HepG2 (cell line): ENCODE data around the gene ZC3H4. TPM values are rescaled to one million over a fixed set of nuclear protein-coding genes. Genes with fewer than 3 reads are reported as not detected.
A peak's percentile ranks its signal among the peaks of the same experiment; 100 is the strongest.

ENCODE experiments used
- GATA4 ChIP-seq: sonication (generic); IDR thresholded peaks from 2 replicates; pipeline ENCODE4 v1.6.1; 2016; ENCODE audit warnings: antibody characterized with exemption, low read depth, borderline replicate concordance
- HDAC1 ChIP-seq: sonication (generic); formaldehyde crosslinking; IDR thresholded peaks from 2 replicates; pipeline ENCODE4 v1.5.1; 2020; ENCODE audit warnings: mild to moderate bottlenecking, missing genetic modification reagents
- HMG20B ChIP-seq: conservative IDR thresholded peaks from 2 replicates; pipeline ENCODE4 v1.6.1; 2016; ENCODE audit warnings: missing genetic modification reagents, missing compliant biosample characterization
- JARID2 ChIP-seq: sonication (generic); formaldehyde crosslinking; IDR thresholded peaks from 2 replicates; pipeline ENCODE4 v1.8.1; 2023; ENCODE audit warnings: missing genetic modification reagents, inconsistent platforms; ENCODE audit not compliant: insufficient replicate concordance
- JUND ChIP-seq: sonication (generic); formaldehyde crosslinking; IDR thresholded peaks from 2 replicates; pipeline ENCODE4 v1.8.0; 2022; ENCODE audit warnings: mild to moderate bottlenecking, missing genetic modification reagents
- MIER3 ChIP-seq: IDR thresholded peaks from 2 replicates; pipeline ENCODE4 v1.6.1; 2016; ENCODE audit warnings: missing compliant biosample characterization, borderline replicate concordance
- MTF1 ChIP-seq: sonication (generic); formaldehyde crosslinking; IDR thresholded peaks from 2 replicates; pipeline ENCODE4 v1.5.0; 2020; ENCODE audit warnings: missing genetic modification reagents
- NFE2L2 ChIP-seq: fragments of 150-350 bp; IDR thresholded peaks from 2 replicates; pipeline ENCODE4 v1.6.1; 2014; ENCODE audit warnings: low read length
- PAF1 ChIP-seq: IDR thresholded peaks from 2 replicates; pipeline ENCODE4 v1.6.1; 2016; ENCODE audit warnings: missing genetic modification reagents, missing compliant biosample characterization
- PHF20 ChIP-seq: sonication (generic); formaldehyde crosslinking; IDR thresholded peaks from 2 replicates; pipeline ENCODE4 v1.5.0; 2020; ENCODE audit warnings: mild to moderate bottlenecking, missing genetic modification reagents
- RBM22 ChIP-seq: fragments of 200-400 bp; formaldehyde crosslinking; optimal IDR thresholded peaks from 2 replicates; pipeline ENCODE3; 2017; ENCODE audit warnings: mild to moderate bottlenecking, low read length, moderate library complexity
- SALL2 ChIP-seq: sonication (generic); formaldehyde crosslinking; IDR thresholded peaks from 2 replicates; pipeline ENCODE4 v1.8.1; 2023; ENCODE audit warnings: mild to moderate bottlenecking, missing genetic modification reagents, inconsistent platforms
- TAF1 ChIP-seq: sonication (generic); formaldehyde crosslinking; IDR thresholded peaks from 2 replicates; pipeline ENCODE4 v1.4.0; 2020; ENCODE audit warnings: missing genetic modification reagents
- ZBTB21 ChIP-seq: sonication (generic); formaldehyde crosslinking; IDR thresholded peaks from 2 replicates; pipeline ENCODE4 v1.4.0; 2020; ENCODE audit warnings: missing genetic modification reagents
- ZFP36L1 ChIP-seq: sonication (generic); formaldehyde crosslinking; IDR thresholded peaks from 2 replicates; pipeline ENCODE4 v1.8.0; 2022; ENCODE audit warnings: mild to moderate bottlenecking, missing genetic modification reagents, moderate library complexity
- ZIK1 ChIP-seq: sonication (generic); formaldehyde crosslinking; IDR thresholded peaks from 2 replicates; pipeline ENCODE4 v1.5.0; 2020; ENCODE audit warnings: mild to moderate bottlenecking, low read depth, missing genetic modification reagents, borderline replicate concordance
- ZKSCAN1 ChIP-seq: fragments of 150-350 bp; IDR thresholded peaks from 2 replicates; pipeline ENCODE4 v1.6.1; 2014; ENCODE audit warnings: low read length
- ZKSCAN5 ChIP-seq: sonication (generic); formaldehyde crosslinking; IDR thresholded peaks from 2 replicates; pipeline ENCODE4 v1.5.1; 2020; ENCODE audit warnings: mild to moderate bottlenecking, missing genetic modification reagents
- ZNF232 ChIP-seq: sonication (generic); formaldehyde crosslinking; IDR thresholded peaks from 2 replicates; pipeline ENCODE4 v1.4.0; 2020; ENCODE audit warnings: missing genetic modification reagents, borderline replicate concordance
- ZNF296 ChIP-seq: sonication (generic); formaldehyde crosslinking; conservative IDR thresholded peaks from 2 replicates; pipeline ENCODE4 v1.5.0; 2020; ENCODE audit warnings: mild to moderate bottlenecking, missing genetic modification reagents
- ZNF484 ChIP-seq: sonication (generic); formaldehyde crosslinking; IDR thresholded peaks from 2 replicates; pipeline ENCODE4 v1.5.1; 2020; ENCODE audit warnings: mild to moderate bottlenecking, low read depth, missing genetic modification reagents, borderline replicate concordance
- ZNF572 ChIP-seq: sonication (generic); formaldehyde crosslinking; IDR thresholded peaks from 2 replicates; pipeline ENCODE4 v1.5.1; 2020; ENCODE audit warnings: mild to moderate bottlenecking, missing genetic modification reagents
- ZNF766 ChIP-seq: sonication (generic); formaldehyde crosslinking; IDR thresholded peaks from 2 replicates; pipeline ENCODE4 v1.5.0; 2020; ENCODE audit warnings: missing genetic modification reagents, borderline replicate concordance
- ZNF883 ChIP-seq: sonication (generic); formaldehyde crosslinking; IDR thresholded peaks from 2 replicates; pipeline ENCODE4 v1.5.1; 2020; ENCODE audit warnings: mild to moderate bottlenecking, missing genetic modification reagents; ENCODE audit errors: not compliant biosample characterization
- ZSCAN21 ChIP-seq: sonication (generic); formaldehyde crosslinking; IDR thresholded peaks from 2 replicates; pipeline ENCODE4 v1.8.0; 2022; ENCODE audit warnings: mild to moderate bottlenecking, missing genetic modification reagents, moderate library complexity, borderline replicate concordance
- ZUFSP ChIP-seq: sonication (generic); formaldehyde crosslinking; IDR thresholded peaks from 2 replicates; pipeline ENCODE4 v1.9.0; 2021; ENCODE audit warnings: missing genetic modification reagents, mild to moderate bottlenecking, borderline replicate concordance
- polyA plus RNA-seq, 8 experiments: library from polyadenylated mRNA; depleted of rRNA in 3 of 8; stranded (reverse) in 7 of 8; unstranded in 1 of 8; fragments of >200 nt; fragmentation: Illumina TruSeq in 4 of 8; extraction: Trizol in 4 of 8; gene quantifications; 2 replicates each; pipeline versions ENCODE4 v1.2.1 to v1.2.3, GENCODE V29; 2011 to 2016; ENCODE audit warnings: low read depth in 4 of 8, missing spikeins in 1 of 8, mixed read lengths in 1 of 8; ENCODE audit not compliant: insufficient read depth in 1 of 8
- total RNA-seq, 5 experiments: library from RNA; depleted of rRNA; stranded (reverse); fragments of >200 nt; fragmentation: Illumina TruSeq; extraction: Trizol; gene quantifications; 2 replicates each; pipeline ENCODE4 v1.2.3, GENCODE V29; 2016; ENCODE audit warnings: low read depth in 1 of 5
- TF ChIP-seq, protein P1 (sequence below): fragments of 450-650 bp; IDR thresholded peaks from 2 replicates; pipeline ENCODE4 v1.6.1; 2017
- TF ChIP-seq, protein P2 (sequence below): sonication (generic); formaldehyde crosslinking; IDR thresholded peaks from 2 replicates; pipeline ENCODE4 v1.5.0; 2020; ENCODE audit warnings: mild to moderate bottlenecking, missing genetic modification reagents

The ZC3H4 gene
- total and polyA plus RNA-seq, 2 of the 13 experiments (the other 11 are each of a cell fraction or from before 2014, with no cell fraction given), result 1.8 to 10.7 TPM

DNA sequence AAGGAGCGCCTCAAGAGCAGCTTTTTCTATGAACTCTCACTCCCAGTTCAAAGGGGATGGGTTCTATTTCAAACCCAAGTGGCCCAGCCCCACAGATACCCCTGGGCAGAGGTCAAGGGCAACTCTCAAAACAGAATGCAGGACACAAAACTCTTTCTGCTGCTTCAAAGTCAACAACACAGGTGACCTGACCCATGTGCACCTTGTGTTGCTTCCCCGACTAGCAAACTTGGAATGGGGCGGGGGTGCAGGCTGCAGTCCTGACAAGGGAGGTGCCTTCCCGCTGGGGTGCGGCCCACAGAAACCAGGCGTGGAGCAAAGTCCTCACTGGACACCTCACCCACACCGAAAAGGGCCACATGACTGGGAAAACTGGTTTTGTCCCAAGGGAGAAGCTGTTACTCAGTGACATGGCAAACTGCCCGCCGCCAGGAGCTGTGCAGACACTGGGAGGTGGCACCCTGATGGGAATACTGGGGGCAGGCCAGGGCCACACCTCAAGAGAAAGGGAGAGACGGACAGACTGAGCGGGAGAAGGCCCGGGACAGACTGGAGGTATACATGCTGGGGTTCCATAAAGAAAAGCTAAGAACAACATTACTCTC, 17.4 kb downstream of the ZC3H4 start (continued):
- TF ChIP-seq ZKSCAN1 (no peak), PAF1 (CRISPR knock-in tag) (no peak), ZNF766 (peak; percentile 85; the same call in 1 of the 2 replicates), ZSCAN21 (CRISPR knock-in tag) (no peak; the same call in 1 of the 2 replicates), JARID2 (CRISPR knock-in tag) (no peak), ZNF572 (peak; percentile 5; the same call in 1 of the 2 replicates), TAF1 (peak; percentile 61; the same call in 1 of the 2 replicates), NFE2L2 (no peak), ZBTB21 (CRISPR knock-in tag) (no peak; the same call in 1 of the 2 replicates), HMG20B (CRISPR knock-in tag) (peak; percentile 75; the same call in 1 of the 2 replicates), MIER3 (CRISPR knock-in tag) (peak; percentile 69; the same call in 1 of the 2 replicates), ZNF232 (peak; percentile 70; the same call in 1 of the 2 replicates), ZIK1 (CRISPR knock-in tag) (no peak), ZNF484 (CRISPR knock-in tag) (no peak), ZUFSP (CRISPR knock-in tag) (no peak), MTF1 (CRISPR knock-in tag) (no peak), SALL2 (peak; percentile 41; the same call in 1 of the 2 replicates), GATA4 (no peak; the same call in 1 of the 2 replicates), ZFP36L1 (CRISPR knock-in tag) (no peak), ZKSCAN5 (CRISPR knock-in tag) (no peak), ZNF883 (peak; percentile 58), ZNF296 (CRISPR knock-in tag) (no peak), JUND (peak; percentile 43; the same call in 1 of the 2 replicates), PHF20 (CRISPR knock-in tag) (no peak; the same call in 1 of the 2 replicates), RBM22 (peak; percentile 91), HDAC1 (CRISPR knock-in tag) (peak; percentile 92)
- TF ChIP-seq, protein P1, sequence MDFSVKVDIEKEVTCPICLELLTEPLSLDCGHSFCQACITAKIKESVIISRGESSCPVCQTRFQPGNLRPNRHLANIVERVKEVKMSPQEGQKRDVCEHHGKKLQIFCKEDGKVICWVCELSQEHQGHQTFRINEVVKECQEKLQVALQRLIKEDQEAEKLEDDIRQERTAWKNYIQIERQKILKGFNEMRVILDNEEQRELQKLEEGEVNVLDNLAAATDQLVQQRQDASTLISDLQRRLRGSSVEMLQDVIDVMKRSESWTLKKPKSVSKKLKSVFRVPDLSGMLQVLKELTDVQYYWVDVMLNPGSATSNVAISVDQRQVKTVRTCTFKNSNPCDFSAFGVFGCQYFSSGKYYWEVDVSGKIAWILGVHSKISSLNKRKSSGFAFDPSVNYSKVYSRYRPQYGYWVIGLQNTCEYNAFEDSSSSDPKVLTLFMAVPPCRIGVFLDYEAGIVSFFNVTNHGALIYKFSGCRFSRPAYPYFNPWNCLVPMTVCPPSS, result no peak
- TF ChIP-seq, protein P2, sequence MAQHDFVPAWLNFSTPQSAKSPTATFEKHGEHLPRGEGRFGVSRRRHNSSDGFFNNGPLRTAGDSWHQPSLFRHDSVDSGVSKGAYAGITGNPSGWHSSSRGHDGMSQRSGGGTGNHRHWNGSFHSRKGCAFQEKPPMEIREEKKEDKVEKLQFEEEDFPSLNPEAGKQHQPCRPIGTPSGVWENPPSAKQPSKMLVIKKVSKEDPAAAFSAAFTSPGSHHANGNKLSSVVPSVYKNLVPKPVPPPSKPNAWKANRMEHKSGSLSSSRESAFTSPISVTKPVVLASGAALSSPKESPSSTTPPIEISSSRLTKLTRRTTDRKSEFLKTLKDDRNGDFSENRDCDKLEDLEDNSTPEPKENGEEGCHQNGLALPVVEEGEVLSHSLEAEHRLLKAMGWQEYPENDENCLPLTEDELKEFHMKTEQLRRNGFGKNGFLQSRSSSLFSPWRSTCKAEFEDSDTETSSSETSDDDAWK (CRISPR knock-in tag), result no peak
